GM18907 (cell line): ENCODE measurements around the gene FREY1.

Source experiments
- ATAC-seq: cut with Tn5 transposase; IDR thresholded peaks from one replicate; pipeline ENCODE4 v1.9.1; 2021; ENCODE audit warnings: mild to moderate bottlenecking, moderate library complexity; ENCODE audit not compliant: unreplicated experiment

The FREY1 gene

GRCh38 chr11:45895553-45896259 lies 11.4 kb downstream of the FREY1 start:
- ATAC-seq: no peak

GRCh38 chr11:45894555-45895247 lies 12.4 kb downstream of the FREY1 start:
- ATAC-seq: no peak

- ATAC-seq: no peak
These were observed 14.2 kb downstream of the FREY1 start for GRCh38 chr11:45892856-45893255.

- no peak for ATAC-seq
These were observed 16.1 kb downstream of the FREY1 start for GRCh38 chr11:45890886-45891550.

GRCh38 chr11:45889966-45890365 lies 17.1 kb downstream of the FREY1 start:
- no peak for ATAC-seq

- ATAC-seq: no peak
These were observed 17.5 kb downstream of the FREY1 start for GRCh38 chr11:45889555-45889954.

- no peak for ATAC-seq
These were observed 19.5 kb downstream of the FREY1 start for GRCh38 chr11:45887587-45887986.

GRCh38 chr11:45886816-45887520 lies 20.1 kb downstream of the FREY1 start:
- no peak for ATAC-seq

GRCh38 chr11:45885921-45886721 lies 20.9 kb downstream of the FREY1 start:
- ATAC-seq: no peak

GRCh38 chr11:45885274-45885920 lies 21.7 kb downstream of the FREY1 start, which contains the start of gene MAPK8IP1:
Gene MAPK8IP1, plus strand, starts transcription at chr11:45885651. Its CDS starts 170 bp downstream, at chr11:45885821.
- peak; percentile 59 for ATAC-seq

- no peak for ATAC-seq
These were observed 22.4 kb downstream of the FREY1 start for GRCh38 chr11:45884596-45885185.

- ATAC-seq: no peak
These were observed 25.2 kb downstream of the FREY1 start for GRCh38 chr11:45881708-45882368.

- no peak for ATAC-seq
These were observed 26.1 kb downstream of the FREY1 start for GRCh38 chr11:45880772-45881570.

GRCh38 chr11:45879803-45880686 lies 27.0 kb downstream of the FREY1 start:
- ATAC-seq: no peak

- ATAC-seq: no peak
These were observed 29.2 kb downstream of the FREY1 start for GRCh38 chr11:45877845-45878244.

GRCh38 chr11:45877221-45877620 lies 29.9 kb downstream of the FREY1 start:
- no peak for ATAC-seq

- no peak for ATAC-seq
These were observed 30.7 kb downstream of the FREY1 start for GRCh38 chr11:45876401-45876800.
